Stromal cell of bone marrow (primary cell): ENCODE measurements around the gene ING1.
"Not testable (repeated sequence)": the region's sequence is repeated elsewhere in the genome, so short reads cannot be mapped to it uniquely, and the experiment has no call there.

Source experiments
- DNase-seq: peaks from one replicate; pipeline ENCODE4 v3.0.0-alpha.2; 2012; ENCODE audit warnings: low read depth

Gene ING1

DNA sequence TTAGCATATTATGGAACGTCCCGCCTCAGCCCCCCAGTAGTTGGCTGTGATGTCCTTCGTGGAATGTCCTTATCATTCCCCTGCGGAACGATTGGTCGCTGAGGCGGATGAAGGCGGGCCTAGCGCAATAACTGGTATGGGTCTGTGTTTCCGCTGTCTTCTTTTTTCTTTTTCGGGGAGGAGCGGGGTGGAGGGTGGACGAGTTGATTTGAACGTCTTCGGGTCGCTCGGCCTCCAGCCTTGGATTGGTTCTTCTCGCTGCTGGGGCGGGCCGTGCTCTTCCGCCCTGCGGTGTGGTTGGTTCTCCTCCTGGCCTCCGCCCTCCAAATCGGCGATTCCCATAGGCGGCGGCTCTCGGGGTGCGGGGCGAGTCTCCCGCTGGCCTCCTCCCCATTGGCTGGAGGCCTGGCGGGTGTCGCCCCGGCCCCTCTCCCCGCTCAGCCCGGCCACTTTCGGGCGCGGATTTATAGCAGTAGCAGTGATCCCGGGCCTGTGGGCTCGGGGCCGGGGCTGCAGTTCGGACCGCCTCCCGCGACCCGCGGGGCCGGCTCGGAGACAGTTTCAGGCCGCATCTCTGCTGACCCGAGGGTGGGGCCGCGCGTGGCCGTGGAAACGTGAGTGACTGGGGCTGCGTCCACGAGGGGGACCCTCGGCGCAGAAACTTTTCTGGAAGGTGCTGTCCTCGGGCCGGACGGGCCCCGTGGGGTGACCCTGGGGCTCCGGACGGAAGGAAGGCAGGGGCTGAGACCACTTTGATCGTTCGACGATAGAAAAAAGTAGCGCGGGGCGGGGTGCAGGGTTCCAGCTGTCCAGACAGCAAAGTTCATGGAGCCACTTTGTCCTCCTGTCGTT, 2.1 kb downstream of the ING1 start:
- DNase-seq = peak; percentile 100

DNA sequence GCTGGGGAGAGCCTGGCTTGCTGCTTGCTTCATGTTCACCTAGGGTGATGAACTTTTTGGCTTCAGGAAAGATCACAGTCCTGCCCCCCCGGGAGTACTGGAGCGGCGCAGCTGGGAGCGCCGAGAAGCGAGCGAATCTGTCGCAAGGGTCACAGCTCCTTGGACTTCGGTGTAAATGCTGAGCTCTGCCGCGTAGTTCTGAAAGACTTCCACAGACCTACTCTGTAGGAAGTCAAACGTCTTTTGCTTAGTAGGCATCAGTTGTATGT, 2.7 kb downstream of the ING1 start:
- DNase-seq = no peak

DNA sequence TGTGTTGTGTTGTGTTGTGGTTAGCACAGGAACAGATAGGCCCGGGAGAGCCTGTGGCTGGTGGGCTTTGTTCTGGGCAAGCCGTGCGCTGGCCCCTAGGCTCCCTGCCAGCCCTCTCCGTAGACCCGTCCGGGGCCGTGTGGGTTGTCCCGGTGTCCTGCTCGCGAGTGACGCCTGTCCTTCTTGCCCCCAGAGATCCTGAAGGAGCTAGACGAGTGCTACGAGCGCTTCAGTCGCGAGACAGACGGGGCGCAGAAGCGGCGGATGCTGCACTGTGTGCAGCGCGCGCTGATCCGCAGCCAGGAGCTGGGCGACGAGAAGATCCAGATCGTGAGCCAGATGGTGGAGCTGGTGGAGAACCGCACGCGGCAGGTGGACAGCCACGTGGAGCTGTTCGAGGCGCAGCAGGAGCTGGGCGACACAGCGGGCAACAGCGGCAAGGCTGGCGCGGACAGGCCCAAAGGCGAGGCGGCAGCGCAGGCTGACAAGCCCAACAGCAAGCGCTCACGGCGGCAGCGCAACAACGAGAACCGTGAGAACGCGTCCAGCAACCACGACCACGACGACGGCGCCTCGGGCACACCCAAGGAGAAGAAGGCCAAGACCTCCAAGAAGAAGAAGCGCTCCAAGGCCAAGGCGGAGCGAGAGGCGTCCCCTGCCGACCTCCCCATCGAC, 5.7 kb downstream of the ING1 start:
- no peak for DNase-seq

DNA sequence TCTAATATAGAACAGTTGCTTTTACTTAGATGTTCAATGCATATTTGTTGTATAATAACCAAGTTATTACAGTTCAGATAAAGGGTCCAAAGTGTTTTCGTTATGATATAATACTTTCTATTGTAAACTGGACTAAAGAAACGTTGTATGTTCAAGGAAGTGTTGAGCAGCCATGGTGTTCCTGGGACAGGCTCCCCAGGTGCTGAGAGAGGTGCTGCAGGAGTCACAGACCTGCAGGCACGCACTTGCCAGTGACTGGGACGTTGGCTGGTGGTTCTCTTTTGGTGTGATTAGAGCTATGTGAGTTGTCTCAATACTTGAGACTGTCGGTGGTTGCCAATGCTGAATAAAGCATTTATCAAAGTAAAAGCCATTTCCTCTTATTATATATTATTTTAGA, 9.5 kb downstream of the ING1 start:
- DNase-seq = no peak

DNA sequence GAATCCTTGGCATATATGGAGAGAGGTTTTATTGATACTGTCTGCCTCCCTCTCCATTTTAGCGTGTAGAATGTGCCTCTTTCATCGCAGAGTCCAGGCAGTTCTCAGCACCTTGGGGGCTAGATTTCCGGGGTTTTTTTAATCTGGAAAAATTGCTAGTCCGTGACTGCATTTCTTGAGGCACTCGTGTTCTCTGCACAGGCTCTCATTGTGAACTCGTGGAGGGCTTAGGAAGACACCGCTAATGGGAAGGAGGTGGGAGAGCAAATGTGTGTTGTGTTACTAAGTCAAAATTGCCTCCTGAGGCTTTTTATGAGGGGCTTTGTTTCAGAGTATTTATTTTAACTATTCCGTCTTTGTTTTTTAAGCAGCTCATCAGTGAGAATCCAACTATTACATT, 10.1 kb downstream of the ING1 start:
- DNase-seq = no peak

DNA sequence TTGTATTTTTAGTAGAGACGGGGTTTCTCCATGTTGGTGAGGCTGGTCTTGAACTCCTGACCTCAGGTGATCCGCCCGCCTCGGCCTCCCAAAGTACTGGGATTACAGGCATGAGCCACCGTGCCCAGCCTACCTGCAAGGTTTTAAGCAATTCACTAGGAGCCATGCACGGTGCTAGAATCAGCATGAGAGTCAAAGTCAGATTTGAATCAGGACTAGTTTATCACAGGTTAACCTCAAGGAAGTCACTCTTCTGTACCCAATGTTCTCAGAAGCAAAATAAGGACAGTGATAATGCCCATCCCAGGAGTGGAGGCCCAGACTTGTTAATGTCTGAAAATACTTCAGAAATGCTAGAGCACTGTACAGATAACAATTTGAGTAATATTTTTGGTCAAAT, 12.7 kb downstream of the ING1 start:
- not testable (repeated sequence) for DNase-seq

DNA sequence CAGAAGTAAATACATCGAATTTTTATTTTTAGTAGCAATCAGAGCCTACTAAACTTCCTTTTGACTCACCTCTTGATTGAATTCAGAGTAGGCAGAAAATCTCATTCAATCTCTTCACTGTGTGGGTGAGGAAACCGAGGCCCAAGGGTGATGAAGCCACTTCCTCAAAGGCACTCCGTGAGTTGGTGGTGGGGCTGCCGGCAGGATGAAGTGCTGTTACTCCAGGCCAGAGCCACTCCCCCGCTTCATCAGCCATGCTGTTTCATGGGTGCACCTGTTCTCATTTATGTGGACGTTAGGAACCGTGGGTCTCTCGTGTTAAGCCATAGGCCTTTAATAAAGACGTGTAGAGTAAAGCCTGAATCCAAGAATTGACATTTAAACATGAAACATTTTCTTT, 13.2 kb downstream of the ING1 start:
- DNase-seq = no peak

DNA sequence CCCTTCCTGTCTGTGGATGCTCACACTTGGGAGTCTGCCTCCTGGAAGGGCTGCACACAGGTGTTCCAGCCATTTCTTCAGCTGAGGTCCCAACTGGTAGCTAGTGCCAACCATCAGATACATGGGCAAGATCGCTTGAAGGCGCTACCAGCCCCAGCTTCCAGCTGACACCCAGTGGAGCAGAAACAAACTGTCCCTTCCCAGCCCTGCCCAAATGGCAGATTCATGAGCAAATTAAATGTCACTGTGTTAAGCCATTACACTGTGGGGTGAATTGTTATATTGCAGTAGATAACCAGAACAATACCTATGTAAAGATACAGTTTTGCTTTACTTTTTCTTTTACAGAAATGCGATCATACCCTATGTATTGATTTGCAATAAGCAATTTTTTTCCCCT, 17.6 kb downstream of the ING1 start:
- DNase-seq = no peak

DNA sequence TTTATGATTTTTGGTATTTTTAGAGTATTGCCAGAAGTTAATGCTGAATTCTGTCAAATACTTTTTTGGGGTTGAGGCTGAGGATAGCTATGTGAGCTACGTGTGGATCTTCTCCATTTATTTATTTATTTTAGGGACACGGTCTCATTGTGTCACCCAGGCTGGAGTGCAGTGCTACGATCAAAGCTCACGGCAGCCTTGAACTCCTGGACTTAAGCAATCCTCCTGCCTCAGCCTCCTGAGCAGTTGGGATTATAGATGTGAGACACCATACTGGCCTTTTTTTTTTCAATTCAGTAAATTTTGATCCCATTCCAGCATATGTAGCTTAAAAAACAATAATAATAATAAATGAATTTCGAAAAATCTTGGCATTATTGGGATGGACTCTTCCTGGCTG, 21.1 kb downstream of the ING1 start:
- DNase-seq = no peak

DNA sequence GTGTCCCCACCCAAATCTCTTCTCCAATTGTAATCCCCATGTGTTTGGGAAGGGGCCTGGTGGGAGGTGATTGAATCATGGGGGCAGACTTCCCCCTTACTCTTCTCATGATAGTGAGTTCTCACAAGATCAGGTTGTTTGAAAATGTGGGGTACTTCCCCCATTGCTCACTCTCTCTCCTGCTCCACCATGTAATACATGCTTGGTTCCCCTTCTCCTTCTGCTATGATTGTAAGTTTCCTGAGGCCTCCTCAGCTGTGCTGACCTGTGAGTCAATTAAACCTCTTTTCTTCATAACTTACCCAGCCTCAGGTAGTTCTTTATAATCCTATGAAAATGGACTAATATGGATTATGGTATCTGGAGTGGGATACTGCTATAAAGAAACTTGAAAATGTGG, 24.1 kb downstream of the ING1 start:
- DNase-seq = no peak

DNA sequence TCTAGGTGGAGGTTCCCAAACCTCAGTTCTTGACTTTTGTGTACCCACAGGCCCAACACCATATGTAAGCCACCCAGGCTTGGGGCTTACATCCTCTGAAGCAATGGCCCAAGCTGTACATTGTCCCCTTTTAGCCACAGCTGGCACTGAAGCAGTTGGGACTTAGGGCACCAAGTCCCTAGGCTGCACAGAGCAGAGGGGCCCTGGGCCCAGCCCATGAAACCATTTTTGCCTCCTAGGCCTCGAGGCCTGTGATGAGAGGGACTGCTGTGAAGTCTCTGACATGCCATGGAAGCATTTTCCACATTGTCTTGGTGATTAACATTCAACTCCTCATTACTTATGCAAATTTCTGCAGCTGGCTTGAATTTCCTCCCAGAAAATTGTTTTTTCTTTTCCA, 30.2 kb downstream of the ING1 start:
- no peak for DNase-seq

DNA sequence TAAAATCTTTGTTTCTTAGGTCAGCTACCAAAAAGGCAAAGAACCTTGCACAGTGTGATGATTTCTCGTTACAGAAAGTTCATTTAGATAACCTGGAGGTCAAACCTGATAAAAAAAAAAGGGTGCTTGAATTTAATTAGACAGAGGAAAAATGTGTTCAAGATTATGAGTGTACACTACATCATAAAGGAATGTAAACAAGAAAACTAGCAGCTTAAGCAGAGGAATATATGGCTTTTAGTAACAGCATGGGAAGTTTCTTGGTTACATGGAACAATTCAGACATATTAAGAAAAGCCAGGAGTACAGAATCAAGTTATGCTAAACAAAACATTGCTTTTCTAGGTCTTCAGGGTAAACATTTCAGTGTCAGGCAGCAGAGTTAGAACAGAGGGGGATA, 32.9 kb downstream of the ING1 start:
- DNase-seq = no peak

DNA sequence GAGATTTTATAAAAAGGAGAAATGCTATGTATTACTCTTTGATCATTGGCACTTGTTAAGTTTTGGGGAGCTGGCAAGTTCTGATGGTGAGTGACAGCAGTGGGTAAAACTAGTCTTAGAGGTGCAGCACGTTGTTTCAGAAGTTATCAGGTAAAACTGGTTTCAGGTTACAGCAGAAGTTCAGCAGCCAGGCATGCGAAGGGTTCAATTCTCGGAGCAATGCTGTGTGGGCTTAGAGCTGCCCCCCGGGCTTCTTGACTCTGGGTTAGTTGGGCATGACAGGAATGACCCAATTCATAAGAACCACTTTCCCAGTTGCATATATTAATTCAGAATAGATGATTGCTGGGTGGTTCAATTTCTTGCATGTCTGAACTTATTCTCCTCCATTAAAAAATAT, 34.8 kb downstream of the ING1 start:
- DNase-seq = no peak

DNA sequence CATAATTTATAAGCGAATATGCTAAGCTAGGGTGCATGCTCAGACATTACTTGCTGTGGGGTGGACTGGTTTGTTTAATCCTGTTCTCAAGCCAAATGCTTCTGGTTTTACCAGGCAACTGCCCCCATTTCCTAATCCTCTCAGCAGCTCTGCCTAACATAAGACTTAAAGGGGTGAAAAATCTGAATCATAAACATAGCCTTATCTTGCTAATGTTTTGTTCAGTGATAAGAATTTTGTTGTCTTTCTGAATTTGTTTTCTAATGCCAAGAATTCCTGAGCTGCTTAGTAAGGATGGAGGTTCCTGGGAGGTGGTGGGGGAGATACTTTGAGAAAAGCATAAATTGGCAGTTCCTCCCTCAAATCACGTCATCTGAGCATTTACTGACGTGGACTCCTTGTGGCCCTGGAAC, 42.7 kb downstream of the ING1 start:
- DNase-seq = no peak

DNA sequence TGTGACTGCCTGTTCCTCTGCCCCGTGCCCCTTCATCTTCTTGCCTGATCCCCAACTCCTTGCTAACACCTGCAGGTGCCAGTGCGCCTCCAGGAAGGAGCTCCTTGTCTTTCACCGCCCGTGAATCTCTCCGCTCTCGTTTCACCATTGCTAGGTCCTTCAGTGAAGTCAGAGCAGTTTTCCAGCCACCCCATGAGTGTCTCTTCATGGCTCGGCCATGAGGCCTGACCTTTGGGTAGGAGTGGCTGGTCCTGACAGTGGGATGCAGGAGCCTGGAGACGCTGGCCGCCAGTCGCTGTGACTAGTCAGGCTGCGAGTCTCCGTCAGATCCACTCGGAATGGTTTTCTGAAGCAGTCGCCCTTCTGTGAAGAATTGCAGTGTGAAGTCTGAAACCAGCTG, 43.8 kb downstream of the ING1 start:
- DNase-seq = no peak

DNA sequence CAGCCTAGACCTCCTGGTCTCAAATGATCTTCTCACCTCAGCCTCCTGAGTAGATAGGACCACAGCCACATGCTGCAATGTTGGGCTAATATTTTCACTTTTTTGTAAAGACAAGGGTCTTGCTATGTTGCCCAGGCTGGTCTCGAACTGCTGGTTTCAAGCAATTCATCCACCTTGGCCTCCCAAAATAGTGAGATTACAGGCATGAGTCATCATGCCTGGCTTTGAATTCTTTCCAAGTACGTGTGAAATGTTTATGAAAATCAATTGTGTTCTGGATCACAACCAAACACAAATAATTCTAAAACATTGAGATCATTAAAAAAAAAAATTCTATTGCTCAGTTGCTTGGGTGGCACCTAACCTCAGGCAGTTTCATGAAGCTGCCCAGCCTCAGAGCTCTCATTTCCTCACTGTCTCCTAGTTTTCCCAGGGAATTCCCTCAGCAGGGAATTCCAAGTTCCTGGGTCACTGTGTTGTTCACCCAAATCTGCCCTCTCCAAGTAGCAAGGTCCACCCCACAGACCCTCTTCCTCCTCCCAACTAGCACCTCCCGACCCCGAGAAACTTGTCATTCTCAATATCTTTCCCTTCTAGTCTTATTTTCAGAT, 44.8 kb downstream of the ING1 start:
- no peak for DNase-seq

DNA sequence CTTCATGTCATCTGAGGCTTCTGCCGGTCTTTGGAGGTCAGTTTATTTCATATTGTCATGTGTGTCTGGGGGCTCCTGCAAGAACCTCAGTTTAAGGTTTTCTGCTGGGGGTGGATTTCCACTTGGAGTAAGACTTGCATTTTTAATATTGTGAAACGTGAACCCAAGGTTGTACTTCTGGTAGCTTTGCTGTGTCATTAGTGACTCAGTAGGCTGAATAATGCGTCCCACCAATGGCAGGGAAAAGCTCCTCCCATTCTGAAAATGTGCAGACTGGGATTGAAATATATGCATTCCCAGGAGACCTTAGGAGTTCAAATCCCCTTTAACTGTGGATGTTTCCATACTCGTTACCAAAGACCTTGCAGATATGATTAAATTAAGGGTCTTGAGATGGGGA, 46.2 kb downstream of the ING1 start:
- no peak for DNase-seq

DNA sequence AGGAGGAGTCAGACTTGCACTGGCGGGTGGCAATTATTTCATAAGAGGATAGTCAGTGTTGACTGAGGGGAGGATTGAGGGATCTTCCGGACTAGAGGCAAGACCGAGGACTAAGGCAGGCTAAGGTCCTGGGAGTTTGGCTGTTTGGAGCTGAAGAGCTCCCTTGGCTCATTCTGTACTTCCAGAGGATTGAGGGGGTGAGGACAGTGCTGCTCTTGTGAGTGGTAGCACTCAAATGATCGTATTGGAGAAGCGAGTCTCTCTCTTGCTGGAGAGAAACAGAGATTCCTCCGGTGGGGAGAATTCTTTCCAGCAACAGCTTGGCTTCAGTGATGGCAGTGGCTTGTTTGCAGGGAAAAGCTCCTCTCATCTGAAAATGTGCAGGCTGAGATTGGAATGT, 47.1 kb downstream of the ING1 start:
- DNase-seq = no peak

DNA sequence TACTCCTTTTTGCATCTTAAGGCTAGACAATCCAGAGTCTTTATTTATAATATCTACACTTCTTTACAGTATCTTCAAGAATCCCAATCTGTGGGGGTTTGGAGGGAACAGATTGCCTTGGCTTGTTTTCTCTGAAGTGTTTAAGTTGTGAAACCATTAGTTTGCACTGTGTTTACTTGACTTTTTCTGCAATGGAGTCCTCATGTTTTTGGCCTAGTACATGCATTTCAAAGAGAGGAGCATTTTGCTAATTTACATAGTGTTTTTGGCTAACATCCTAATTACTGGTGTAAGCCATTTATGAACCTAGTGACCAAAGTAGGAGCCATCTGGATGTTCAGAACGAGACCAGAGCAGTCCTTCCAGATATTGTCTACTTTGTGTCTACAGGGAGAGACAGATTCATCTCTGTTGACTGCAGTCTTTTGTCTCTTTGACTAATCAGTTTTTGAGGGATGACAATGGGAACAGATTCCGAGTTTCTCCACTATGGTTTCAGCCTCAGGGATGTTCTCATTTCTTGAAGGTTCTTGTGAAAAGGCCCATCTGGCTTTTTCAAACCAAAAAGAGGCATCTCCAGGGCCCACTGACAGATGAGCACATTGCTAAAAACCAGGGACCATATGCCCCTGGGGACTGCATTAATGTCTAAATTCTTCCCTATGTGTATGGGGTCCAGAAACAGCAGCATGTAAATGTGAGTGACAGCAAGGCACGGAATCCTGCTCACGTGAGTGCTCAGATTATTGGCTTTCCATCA, 53.4 kb downstream of the ING1 start:
- no peak for DNase-seq

DNA sequence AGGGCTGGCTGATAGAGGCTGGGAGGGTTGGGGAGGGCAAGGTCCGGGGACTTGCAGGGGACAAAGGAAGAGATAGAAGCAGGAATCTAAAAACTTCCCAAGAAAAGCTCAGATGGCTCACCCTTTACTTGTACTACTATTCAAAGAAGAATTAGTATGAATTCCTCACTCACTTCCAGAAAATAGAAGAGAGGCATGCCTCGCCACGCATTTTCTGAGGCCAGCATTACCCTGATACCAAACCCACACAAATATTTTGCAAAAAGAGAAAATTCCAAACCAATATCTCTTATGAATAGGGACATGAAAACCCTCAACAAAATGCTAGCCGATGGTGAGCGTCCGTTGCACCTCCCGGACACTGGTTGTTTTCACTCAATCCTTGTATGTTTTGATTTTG, 54.0 kb downstream of the ING1 start:
- no peak for DNase-seq

DNA sequence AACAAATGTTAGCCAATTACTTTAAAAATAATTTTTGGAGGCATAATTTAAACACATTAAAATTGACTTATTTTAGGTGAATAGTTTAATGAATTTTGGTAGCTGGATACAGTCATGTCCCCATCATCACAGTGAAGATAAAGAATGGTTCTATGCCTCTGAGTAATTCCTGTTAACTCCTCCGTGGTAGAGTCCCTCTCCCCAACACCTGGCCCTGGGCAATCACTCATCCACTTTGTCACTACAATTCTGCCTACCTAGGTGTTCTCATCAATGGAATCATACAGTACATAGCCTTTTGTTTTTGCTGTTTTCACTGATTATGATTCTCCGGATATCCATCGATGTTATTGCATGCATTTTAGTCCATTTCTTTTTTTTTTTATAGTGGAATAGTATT, 55.6 kb downstream of the ING1 start:
- DNase-seq = no peak

DNA sequence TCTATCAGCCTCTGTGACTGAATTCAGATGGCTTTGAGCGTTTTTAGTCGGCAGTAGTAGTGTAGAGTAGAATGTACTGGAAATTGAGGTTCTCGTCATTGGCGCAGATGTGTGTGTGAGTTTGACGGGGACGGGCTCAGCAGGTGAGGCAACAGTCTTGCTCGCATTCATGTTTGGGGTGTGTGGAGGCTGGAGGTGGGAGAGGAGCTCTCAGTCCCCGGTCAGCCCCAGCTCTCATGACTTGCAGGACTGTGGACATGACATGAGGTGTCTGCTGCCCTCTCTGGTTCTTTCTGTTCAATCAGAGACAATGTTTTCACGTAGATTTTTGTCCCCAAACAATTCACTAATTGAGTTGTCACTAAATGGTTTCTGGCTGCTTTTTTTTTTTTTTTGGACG, 57.2 kb downstream of the ING1 start:
- DNase-seq = no peak

DNA sequence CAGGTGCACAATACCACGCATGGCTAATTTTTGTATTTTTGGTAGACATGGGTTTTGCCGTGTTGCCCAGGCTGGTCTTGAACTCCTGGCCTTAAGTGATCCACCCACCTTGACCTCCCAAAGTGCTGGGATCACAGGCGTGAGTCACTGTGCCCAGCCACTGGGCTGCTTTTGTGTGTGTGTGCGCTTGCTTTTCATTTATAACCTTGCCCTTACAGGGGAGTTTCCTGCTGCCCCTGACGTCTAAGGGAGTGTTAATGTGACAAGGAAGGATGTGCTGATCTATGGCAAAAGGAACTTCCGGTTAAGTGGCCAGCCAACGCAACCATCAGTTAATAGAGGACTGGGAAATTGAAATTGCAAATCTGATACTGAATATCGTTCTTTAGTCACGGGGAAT, 57.7 kb downstream of the ING1 start:
- DNase-seq = no peak
